HEK293T (cell line): ENCODE measurements around the gene DPCD.

Source experiments
- BHLHE40 ChIP-seq: fragments of 450-650 bp; IDR thresholded peaks from 2 replicates; pipeline ENCODE4 v1.6.1; 2016; ENCODE audit warnings: mild to moderate bottlenecking, moderate library complexity, borderline replicate concordance
- CTBP1 ChIP-seq: fragments of 450-650 bp; IDR thresholded peaks from 2 replicates; pipeline ENCODE4 v1.6.1; 2016; ENCODE audit warnings: borderline replicate concordance
- HDGF ChIP-seq: fragments of 450-650 bp; IDR thresholded peaks from 2 replicates; pipeline ENCODE4 v1.6.1; 2017; ENCODE audit warnings: antibody characterized with exemption, borderline replicate concordance
- PKNOX1 ChIP-seq: fragments of 450-650 bp; IDR thresholded peaks from 2 replicates; pipeline ENCODE4 v1.6.1; 2016
- SP1 ChIP-seq: fragments of 450-650 bp; IDR thresholded peaks from 2 replicates; pipeline ENCODE4 v1.6.1; 2017

- TF ChIP-seq HDGF: no peak
- TF ChIP-seq BHLHE40: no peak
- no peak for TF ChIP-seq PKNOX1
- no peak for TF ChIP-seq CTBP1
- no peak for TF ChIP-seq SP1
These were observed 7.4 kb upstream of the DPCD start for GRCh38 chr10:101580486-101581399.
